ENCODE results near the gene PROM1. TPM values are rescaled to one million over a fixed set of nuclear protein-coding genes. Genes with fewer than 3 reads are reported as not detected.
A peak's percentile ranks its signal among the peaks of the same experiment; 100 is the strongest.

PROM1 gene
- total RNA-seq, 1 donor from 2014 or later: 12.4 TPM

DNA sequence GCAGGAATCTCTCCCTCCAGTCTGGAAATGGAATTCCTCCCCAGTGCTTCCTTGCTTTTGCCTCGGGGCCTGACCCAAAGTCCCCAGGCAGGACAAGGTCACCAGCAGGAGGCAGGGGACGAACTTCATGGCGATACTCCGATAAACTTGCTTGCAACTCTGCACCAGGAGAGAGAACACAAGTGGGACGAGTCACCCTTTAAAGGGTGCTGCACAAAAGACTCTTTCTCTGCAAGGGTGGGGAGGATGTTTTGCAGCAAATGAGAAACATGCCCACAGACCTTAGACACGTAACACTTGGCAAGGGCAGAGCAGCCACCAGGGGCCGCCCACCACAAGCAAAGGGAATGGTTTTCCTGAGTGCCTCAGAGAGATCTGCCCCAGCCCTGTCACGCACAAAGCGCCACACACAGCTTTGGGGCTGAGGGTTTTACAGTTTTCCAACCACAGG lies 120.8 kb downstream of the PROM1 start, which contains the start of gene FGFBP2:
Gene FGFBP2 (minus strand): TSS at position 175 of the 451 bp plus-strand sequence. CDS start 46 bp downstream, at position 129.
- H3K9me3 Mint-ChIP-seq: peaks cover 10% of the 10 kb centered on the region
- no peak within 1 kb of the TSS for H3K4me3 Mint-ChIP-seq
- H3K27ac Mint-ChIP-seq: no peak within 1 kb of the TSS
- H3K36me3 Mint-ChIP-seq: no peaks in the 10 kb centered on the region
- DNase-seq (ENCODE audit: low spot score in 2 of 2, unreplicated experiment in 2 of 2): peak in 1 of 2 experiments; percentile 42
- TF ChIP-seq, protein P1, sequence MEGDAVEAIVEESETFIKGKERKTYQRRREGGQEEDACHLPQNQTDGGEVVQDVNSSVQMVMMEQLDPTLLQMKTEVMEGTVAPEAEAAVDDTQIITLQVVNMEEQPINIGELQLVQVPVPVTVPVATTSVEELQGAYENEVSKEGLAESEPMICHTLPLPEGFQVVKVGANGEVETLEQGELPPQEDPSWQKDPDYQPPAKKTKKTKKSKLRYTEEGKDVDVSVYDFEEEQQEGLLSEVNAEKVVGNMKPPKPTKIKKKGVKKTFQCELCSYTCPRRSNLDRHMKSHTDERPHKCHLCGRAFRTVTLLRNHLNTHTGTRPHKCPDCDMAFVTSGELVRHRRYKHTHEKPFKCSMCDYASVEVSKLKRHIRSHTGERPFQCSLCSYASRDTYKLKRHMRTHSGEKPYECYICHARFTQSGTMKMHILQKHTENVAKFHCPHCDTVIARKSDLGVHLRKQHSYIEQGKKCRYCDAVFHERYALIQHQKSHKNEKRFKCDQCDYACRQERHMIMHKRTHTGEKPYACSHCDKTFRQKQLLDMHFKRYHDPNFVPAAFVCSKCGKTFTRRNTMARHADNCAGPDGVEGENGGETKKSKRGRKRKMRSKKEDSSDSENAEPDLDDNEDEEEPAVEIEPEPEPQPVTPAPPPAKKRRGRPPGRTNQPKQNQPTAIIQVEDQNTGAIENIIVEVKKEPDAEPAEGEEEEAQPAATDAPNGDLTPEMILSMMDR (IDR thresholded peaks at IDR 0.05; ENCODE audit: unreplicated experiment): no peak
- H3K27me3 Mint-ChIP-seq (ENCODE audit: low read depth): no peaks in the 10 kb centered on the region
- no peaks in the 10 kb centered on the region for H3K4me1 Mint-ChIP-seq

DNA sequence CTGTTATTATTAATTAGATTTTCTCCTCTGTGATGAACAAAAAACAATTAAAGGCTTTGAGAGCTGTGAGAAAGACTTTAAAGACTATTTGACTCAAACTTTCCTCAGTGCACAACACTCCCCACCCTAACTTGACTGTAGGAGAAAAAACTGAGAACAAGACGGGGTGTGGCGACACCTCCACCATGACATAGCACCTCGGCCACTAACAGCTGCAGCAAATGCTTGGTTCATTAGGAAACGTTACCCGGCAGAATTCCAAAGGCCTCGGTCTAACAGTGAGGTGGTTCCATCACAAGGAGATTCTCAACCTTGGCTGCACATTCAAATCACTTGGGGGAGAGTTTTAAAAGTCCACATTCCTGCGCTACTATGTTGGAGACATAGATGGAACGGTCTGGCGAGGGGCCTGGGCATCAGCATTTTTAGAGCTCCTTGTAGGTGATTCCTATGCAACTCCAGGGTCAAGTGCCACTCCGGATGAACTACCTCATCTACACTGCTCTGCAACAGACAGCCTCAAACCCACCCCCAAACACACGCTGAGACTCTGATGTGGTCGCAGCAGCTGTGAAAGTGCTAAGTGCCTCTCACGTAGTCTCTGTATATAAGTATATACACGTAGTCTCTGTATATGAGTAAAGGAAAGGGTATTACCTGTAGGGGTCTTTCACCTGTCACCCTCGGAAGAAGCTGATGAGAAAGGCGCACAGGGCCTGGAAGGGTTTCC lies 121.9 kb downstream of the PROM1 start:
- peaks cover 10% of the 10 kb centered on the region for H3K9me3 Mint-ChIP-seq
- no peak for DNase-seq (ENCODE audit: low spot score in 2 of 2, unreplicated experiment in 2 of 2)
- no peaks in the 10 kb centered on the region for H3K4me1 Mint-ChIP-seq
- no peaks in the 10 kb centered on the region for H3K36me3 Mint-ChIP-seq
- no peaks in the 10 kb centered on the region for H3K27me3 Mint-ChIP-seq (ENCODE audit: low read depth)
- no peak overlapping the region for H3K4me3 Mint-ChIP-seq
- H3K27ac Mint-ChIP-seq: no peak overlapping the region
- TF ChIP-seq, protein P1 (IDR thresholded peaks at IDR 0.05; ENCODE audit: unreplicated experiment): no peak

DNA sequence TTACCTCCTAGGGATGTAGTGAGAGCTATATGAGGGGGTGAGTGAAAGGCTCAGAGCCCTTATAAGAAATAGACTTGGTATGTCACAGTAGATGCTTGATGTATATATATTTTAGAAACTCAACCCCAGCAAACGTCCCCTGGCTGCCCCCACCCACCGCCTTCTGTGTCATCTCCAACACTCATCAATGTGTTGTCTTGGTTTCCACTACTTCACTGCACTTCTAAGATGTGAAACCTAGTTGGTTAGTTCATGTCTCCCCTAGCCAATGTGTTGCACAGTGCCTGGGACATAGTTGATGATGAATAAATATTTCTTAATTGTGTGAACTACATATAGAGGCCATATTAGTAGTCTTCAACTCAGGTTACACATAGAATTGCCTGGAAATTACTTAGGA lies 125.3 kb downstream of the PROM1 start:
- peaks cover 16% of the 10 kb centered on the region for H3K9me3 Mint-ChIP-seq
- no peaks in the 10 kb centered on the region for H3K27me3 Mint-ChIP-seq (ENCODE audit: low read depth)
- H3K36me3 Mint-ChIP-seq: no peaks in the 10 kb centered on the region
- DNase-seq (ENCODE audit: low spot score in 2 of 2, unreplicated experiment in 2 of 2): no peak
- no peak overlapping the region for H3K27ac Mint-ChIP-seq
- H3K4me1 Mint-ChIP-seq: no peaks in the 10 kb centered on the region
- no peak overlapping the region for H3K4me3 Mint-ChIP-seq
- TF ChIP-seq, protein P1 (IDR thresholded peaks at IDR 0.05; ENCODE audit: unreplicated experiment): no peak

DNA sequence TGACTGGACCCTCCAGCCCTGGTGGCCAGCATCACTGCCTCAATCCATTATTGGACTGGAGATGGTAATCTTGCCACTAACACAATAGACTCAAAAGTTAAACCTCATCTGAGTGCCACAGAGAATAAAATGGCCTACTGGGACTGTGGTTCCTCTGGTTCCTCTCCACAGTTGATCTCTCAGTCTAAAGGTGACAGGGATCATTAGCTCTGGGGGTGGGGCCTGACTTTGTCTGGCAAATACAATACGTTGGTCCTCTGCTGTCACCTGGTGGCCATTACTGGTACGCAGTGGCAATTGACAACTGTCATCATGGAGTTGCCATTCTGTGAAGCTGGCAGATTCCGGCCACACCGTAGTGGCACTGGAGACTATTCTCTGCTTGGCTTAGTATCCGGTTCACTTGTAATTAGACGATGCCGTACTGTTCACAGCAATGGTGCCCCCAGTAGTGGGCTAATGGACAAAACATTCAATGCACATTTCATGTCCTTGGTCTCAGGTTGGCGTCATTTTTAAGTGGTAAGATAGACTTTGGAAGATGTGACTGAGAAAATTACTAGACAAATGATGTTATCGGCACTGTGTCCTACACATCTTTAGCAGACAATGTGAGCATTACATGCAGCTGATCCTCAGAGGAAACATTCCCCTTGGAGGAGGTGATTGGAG lies 127.5 kb downstream of the PROM1 start:
- Mint-ChIP-seq H3K4me1 (no peaks in the 10 kb centered on the region), H3K9me3 (peaks cover 23% of the 10 kb centered on the region), H3K27me3 (ENCODE audit: low read depth) (no peaks in the 10 kb centered on the region), H3K36me3 (no peaks in the 10 kb centered on the region), H3K27ac (no peak overlapping the region), H3K4me3 (no peak overlapping the region)
- DNase-seq (ENCODE audit: low spot score in 2 of 2, unreplicated experiment in 2 of 2): peak in 1 of 2 experiments; percentile 62
- TF ChIP-seq, protein P1 (IDR thresholded peaks at IDR 0.05; ENCODE audit: unreplicated experiment): peak; percentile 77

DNA sequence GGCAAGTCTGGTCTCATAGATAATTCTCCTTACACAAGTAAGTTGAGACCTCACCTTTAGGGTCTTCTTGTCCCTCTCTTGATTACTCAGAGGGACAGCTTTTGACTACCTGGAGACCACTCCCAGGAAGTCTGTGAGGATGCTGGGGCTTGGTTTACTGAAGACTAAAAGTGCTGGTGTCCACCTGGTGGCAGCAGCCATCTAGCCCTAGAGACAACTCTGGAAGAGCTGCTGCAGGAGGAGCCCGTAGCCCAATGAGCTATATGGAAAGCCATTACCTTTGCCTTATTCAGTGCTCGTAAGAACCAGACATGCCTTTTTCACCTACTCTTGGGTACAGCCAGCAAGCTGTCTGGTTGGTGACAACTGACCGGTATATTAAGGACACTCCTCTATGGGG lies 128.2 kb downstream of the PROM1 start:
- Mint-ChIP-seq H3K27me3 (ENCODE audit: low read depth) (no peaks in the 10 kb centered on the region), H3K9me3 (peaks cover 23% of the 10 kb centered on the region), H3K36me3 (no peaks in the 10 kb centered on the region), H3K4me1 (no peaks in the 10 kb centered on the region), H3K27ac (no peak overlapping the region), H3K4me3 (no peak overlapping the region)
- DNase-seq (ENCODE audit: low spot score in 2 of 2, unreplicated experiment in 2 of 2): no peak
- TF ChIP-seq, protein P1 (IDR thresholded peaks at IDR 0.05; ENCODE audit: unreplicated experiment): no peak

Data from mesothelial cell of epicardium (in vitro differentiated cells).